ENCODE data around the gene ADH1B.

GRCh38 chr4:99321241-99322191 is at the start of gene ADH1B:
- no peak for TF ChIP-seq POLR2A (IDR thresholded peaks at IDR 0.05)
- TF ChIP-seq CTCF (IDR thresholded peaks at IDR 0.05), result no peak
